H1 (cell line): ENCODE results near the gene AP3S1. TPM values are rescaled to one million over a fixed set of nuclear protein-coding genes. Genes with fewer than 3 reads are reported as not detected.

Experiments
- CTCF ChIA-PET: fragments of 300-600 bp; sonication (Branson Sonifier 250); formaldehyde crosslinking; loops from one replicate; lab custom pipeline; 2021; ENCODE audit not compliant: partially characterized antibody; lab: Charles Lee
- POLR2A ChIA-PET: fragments of 300-600 bp; sonication (Branson Sonifier 250); formaldehyde crosslinking; loops from one replicate; lab custom pipeline; 2021; ENCODE audit warnings: inconsistent platforms; ENCODE audit not compliant: partially characterized antibody; lab: Charles Lee
- DNase-seq, 2 experiments: peaks; one replicate each; pipeline versions ENCODE4 v3.0.0 to v3.0.0-alpha.2; 2010 to 2022; ENCODE audit warnings: low spot score in 2 of 2, low read depth in 1 of 2, mixed read lengths in 1 of 2
- FAIRE-seq: peaks from 2 replicates; lab custom pipeline; 2011; peaks lifted over from hg19 to GRCh38; lab: Jason Lieb, UNC
- H2AFZ ChIP-seq: 2 replicates; pipeline ENCODE4 v1.8.1; 2012; ENCODE audit warnings: low read length, inconsistent platforms
- H2AK5ac ChIP-seq: 2 replicates; pipeline ENCODE4 v1.6.1; 2013; ENCODE audit warnings: low read depth, low read length
- H2BK120ac ChIP-seq: replicated peaks from 2 replicates; pipeline ENCODE3; 2013; ENCODE audit warnings: low read depth, low read length, inconsistent platforms
- H2BK12ac ChIP-seq: 2 replicates; pipeline ENCODE4 v1.6.1; 2013; ENCODE audit warnings: low read depth, low read length
- H2BK15ac ChIP-seq: 2 replicates; pipeline ENCODE4 v1.6.1; 2013; ENCODE audit warnings: low read length
- H2BK20ac ChIP-seq: 2 replicates; pipeline ENCODE4 v1.6.1; 2013; ENCODE audit warnings: low read length
- H2BK5ac ChIP-seq: 2 replicates; pipeline ENCODE4 v1.6.1; 2013; ENCODE audit warnings: low read depth, low read length
- H3K14ac ChIP-seq: 2 replicates; pipeline ENCODE4 v1.6.1; 2013; ENCODE audit warnings: inconsistent platforms; ENCODE audit not compliant: insufficient read length
- H3K18ac ChIP-seq: 2 replicates; pipeline ENCODE4 v1.6.1; 2013; ENCODE audit warnings: low read length; ENCODE audit errors: extremely low read depth
- H3K23ac ChIP-seq: 2 replicates; pipeline ENCODE4 v1.6.1; 2013; ENCODE audit warnings: inconsistent platforms; ENCODE audit not compliant: insufficient read length
- H3K23me2 ChIP-seq: 2 replicates; pipeline ENCODE4 v1.6.1; 2013; ENCODE audit warnings: low read depth, low read length
- H3K27ac ChIP-seq: 2 replicates; pipeline ENCODE4 v1.6.1; 2011; ENCODE audit warnings: low read depth, low read length, inconsistent platforms
- H3K27me3 ChIP-seq, 4 experiments: replicated peaks in 1 of 4; 1 replicate in 1 of 4; 2 replicates in 3 of 4; pipeline versions ENCODE4 v1.6.1 to v1.8.1; 2011 to 2013; ENCODE audit warnings: low read length in 3 of 4, mild to moderate bottlenecking in 3 of 4, inconsistent platforms in 2 of 4, mixed read lengths in 2 of 4, moderate library complexity in 1 of 4; ENCODE audit not compliant: control insufficient read depth in 3 of 4, insufficient read depth in 3 of 4; ENCODE audit errors: extremely low read depth in 1 of 4
- H3K36me3 ChIP-seq, 4 experiments: 2 replicates each; pipeline versions ENCODE4 v1.6.1 to v1.8.1; 2011 to 2013; ENCODE audit warnings: mild to moderate bottlenecking in 4 of 4, low read length in 3 of 4, moderate library complexity in 2 of 4, control low read depth in 1 of 4, inconsistent platforms in 1 of 4; ENCODE audit not compliant: insufficient read depth in 4 of 4, control insufficient read depth in 2 of 4
- H3K4ac ChIP-seq: replicated peaks from 2 replicates; pipeline ENCODE3; 2013; ENCODE audit warnings: low read length, low read depth, mixed read lengths, inconsistent platforms; ENCODE audit not compliant: insufficient read length
- H3K4me1 ChIP-seq, 4 experiments: replicated peaks in 1 of 4; 1 replicate in 1 of 4; 2 replicates in 3 of 4; pipeline versions ENCODE4 v1.6.1 to v1.8.1; 2011 to 2013; ENCODE audit warnings: low read length in 3 of 4, inconsistent platforms in 2 of 4, mixed read lengths in 1 of 4; ENCODE audit not compliant: insufficient read depth in 4 of 4, control insufficient read depth in 3 of 4
- H3K4me2 ChIP-seq, 2 experiments: 2 replicates each; pipeline versions ENCODE4 v1.6.1 to v1.8.1; 2011 to 2013; ENCODE audit warnings: low read depth in 2 of 2, low read length in 2 of 2, control low read depth in 1 of 2, inconsistent platforms in 1 of 2, mild to moderate bottlenecking in 1 of 2; ENCODE audit not compliant: insufficient read depth in 1 of 2
- H3K4me3 ChIP-seq, 4 experiments: fragments of 200-600, 300-600 bp in 1 of 4; sonication (generic), shearing (Covaris generic), sonication (Bioruptor Twin) in 1 of 4; 2 replicates each; pipeline versions ENCODE4 v1.5.1 to v1.8.1; 2011 to 2016; ENCODE audit warnings: low read length in 4 of 4, low read depth in 3 of 4, control low read depth in 2 of 4, inconsistent platforms in 2 of 4, mild to moderate bottlenecking in 2 of 4, mixed read lengths in 1 of 4, moderate library complexity in 1 of 4; ENCODE audit not compliant: insufficient read depth in 2 of 4; ENCODE audit errors: extremely low read depth in 1 of 4
- H3K56ac ChIP-seq: replicated peaks from 2 replicates; pipeline ENCODE3; 2013; ENCODE audit warnings: low read depth, mild to moderate bottlenecking, mixed read lengths, low read length, inconsistent platforms; ENCODE audit not compliant: insufficient read length
- H3K79me1 ChIP-seq: 2 replicates; pipeline ENCODE4 v1.6.1; 2013; ENCODE audit warnings: low read depth, low read length, control low read depth
- H3K79me2 ChIP-seq, 2 experiments: 2 replicates each; pipeline versions ENCODE4 v1.6.1 to v1.8.1; 2012 to 2013; ENCODE audit warnings: low read length in 2 of 2, mild to moderate bottlenecking in 2 of 2, inconsistent platforms in 1 of 2; ENCODE audit not compliant: insufficient read depth in 2 of 2, control insufficient read depth in 1 of 2
- H3K9ac ChIP-seq, 4 experiments: replicated peaks in 1 of 4; 1 replicate in 1 of 4; 2 replicates in 3 of 4; pipeline versions ENCODE4 v1.6.1 to v1.8.1; 2011 to 2013; ENCODE audit warnings: low read depth in 3 of 4, low read length in 3 of 4, control low read depth in 2 of 4, mild to moderate bottlenecking in 2 of 4, moderate library complexity in 2 of 4, inconsistent platforms in 1 of 4; ENCODE audit errors: extremely low read depth in 1 of 4
- H3K9me3 ChIP-seq, 2 experiments: 2 replicates each; pipeline versions ENCODE4 v1.6.1 to v1.8.1; 2012 to 2013; ENCODE audit warnings: mild to moderate bottlenecking in 2 of 2, moderate library complexity in 2 of 2, control low read depth in 1 of 2, inconsistent platforms in 1 of 2, low read depth in 1 of 2, low read length in 1 of 2, mixed read lengths in 1 of 2; ENCODE audit not compliant: insufficient read depth in 2 of 2
- H4K20me1 ChIP-seq, 2 experiments: replicated peaks in 1 of 2; 2 replicates each; pipeline versions ENCODE3 to v1.8.1; 2011 to 2013; ENCODE audit warnings: inconsistent platforms in 2 of 2, low read length in 2 of 2, mild to moderate bottlenecking in 1 of 2; ENCODE audit not compliant: insufficient read depth in 2 of 2, control insufficient read depth in 1 of 2
- H4K5ac ChIP-seq: 2 replicates; pipeline ENCODE4 v1.6.1; 2013; ENCODE audit warnings: low read length, low read depth, mixed read lengths, inconsistent platforms; ENCODE audit not compliant: insufficient read length
- H4K8ac ChIP-seq: 2 replicates; pipeline ENCODE4 v1.8.0; 2013; ENCODE audit warnings: mild to moderate bottlenecking, moderate library complexity, low read length, inconsistent platforms; ENCODE audit not compliant: insufficient read depth; ENCODE audit errors: extremely low read depth
- H4K91ac ChIP-seq: replicated peaks from 2 replicates; pipeline ENCODE3; 2013; ENCODE audit warnings: low read length, mixed read lengths, inconsistent platforms; ENCODE audit not compliant: insufficient read length
- CBX8 ChIP-seq: fragments of 300-800, 300-1000 bp; sonication (generic); IDR thresholded peaks from 2 replicates; pipeline ENCODE4 v1.7.1; 2016; ENCODE audit warnings: low read depth, low read length, borderline replicate concordance
- SP2 ChIP-seq: IDR thresholded peaks from 2 replicates; pipeline ENCODE4 v1.6.1; 2012; ENCODE audit warnings: mild to moderate bottlenecking, low read length, inconsistent platforms
- SP4 ChIP-seq: IDR thresholded peaks from 2 replicates; pipeline ENCODE4 v1.6.1; 2012; ENCODE audit warnings: low read length, inconsistent platforms
- polyA plus RNA-seq, 7 experiments: library from polyadenylated mRNA; depleted of rRNA in 3 of 7; stranded (reverse) in 5 of 7; unstranded in 2 of 7; fragments of >200 nt in 5 of 7; fragments of 200-250 nt in 2 of 7; gene quantifications; 1 replicate in 5 of 7; 2 replicates in 1 of 7; 4 replicates in 1 of 7; pipeline versions ENCODE4 v1.2.1 to v1.2.3, GENCODE V29; 2011 to 2013; ENCODE audit warnings: missing spikeins in 2 of 7, mixed read lengths in 2 of 7
- total RNA-seq: library from RNA; stranded (reverse); fragmentation: NEBNext Ultra II Directional; extraction: Animal tissue kit (Norgen Biotek cat#: 25700); gene quantifications from 2 replicates; pipeline ENCODE4 v1.2.1, GENCODE V29; 2021

Gene AP3S1
- total and polyA plus RNA-seq, 2 of the 8 experiments (the other 6 are each of a cell fraction or from before 2014, with no cell fraction given), result 26.6 to 72.7 TPM

- Histone ChIP-seq H3K4me3 (no peak overlapping the region), H3K27ac (no peak overlapping the region), H2BK12ac (no peak overlapping the region), H3K23me2 (peaks cover 4% of the 10 kb centered on the region), H3K9ac (no peak overlapping the region), H2BK20ac (no peak overlapping the region), H3K56ac (no peak overlapping the region), H4K8ac (no peak overlapping the region), H2BK5ac (no peak overlapping the region), H3K4me1 (peaks cover 0 to 3% (median 1%) of the 10 kb centered on the region in 4 experiments; a peak in 4 of 7 replicates), H3K23ac (no peak overlapping the region), H4K20me1 (peaks cover 0 to 3% of the 10 kb centered on the region in 2 experiments), H3K18ac (no peak overlapping the region), H2AK5ac (no peak overlapping the region), H3K27me3 (peaks cover 0 to 19% (median 11%) of the 10 kb centered on the region in 4 experiments; a peak in 5 of 7 replicates), H2BK120ac (no peak overlapping the region), H4K5ac (no peak overlapping the region), H3K4me2 (no peak overlapping the region), H3K9me3 (no peaks in the 10 kb centered on the region), H2BK15ac (no peak overlapping the region), H3K79me1 (no peaks in the 10 kb centered on the region; the same call in 1 of the 2 replicates), H2AFZ (no peak overlapping the region), H3K36me3 (peaks cover 0 to 19% (median 1%) of the 10 kb centered on the region in 4 experiments; a peak in 5 of 8 replicates), H4K91ac (no peak overlapping the region), H3K79me2 (peaks cover 0 to 3% of the 10 kb centered on the region in 2 experiments; a peak in 1 of 4 replicates), H3K14ac (no peak overlapping the region), H3K4ac (no peak overlapping the region)
- POLR2A ChIA-PET, result no interaction called here
- no peak for DNase-seq
- FAIRE-seq, result no peak
- CTCF ChIA-PET, result interaction anchor here (1.5 kb wide), 1 partner anchor 11 kb away, joined by 5 read pairs; no protein-coding TSS in a partner anchor
- TF ChIP-seq SP4 (no peak), SP2 (no peak), CBX8 (no peak)
Measured at GRCh38 chr5:115810761-115811160, 31.0 kb upstream of the AP3S1 start.
